Measurements from ENCODE around the gene MYBL2.

DNA sequence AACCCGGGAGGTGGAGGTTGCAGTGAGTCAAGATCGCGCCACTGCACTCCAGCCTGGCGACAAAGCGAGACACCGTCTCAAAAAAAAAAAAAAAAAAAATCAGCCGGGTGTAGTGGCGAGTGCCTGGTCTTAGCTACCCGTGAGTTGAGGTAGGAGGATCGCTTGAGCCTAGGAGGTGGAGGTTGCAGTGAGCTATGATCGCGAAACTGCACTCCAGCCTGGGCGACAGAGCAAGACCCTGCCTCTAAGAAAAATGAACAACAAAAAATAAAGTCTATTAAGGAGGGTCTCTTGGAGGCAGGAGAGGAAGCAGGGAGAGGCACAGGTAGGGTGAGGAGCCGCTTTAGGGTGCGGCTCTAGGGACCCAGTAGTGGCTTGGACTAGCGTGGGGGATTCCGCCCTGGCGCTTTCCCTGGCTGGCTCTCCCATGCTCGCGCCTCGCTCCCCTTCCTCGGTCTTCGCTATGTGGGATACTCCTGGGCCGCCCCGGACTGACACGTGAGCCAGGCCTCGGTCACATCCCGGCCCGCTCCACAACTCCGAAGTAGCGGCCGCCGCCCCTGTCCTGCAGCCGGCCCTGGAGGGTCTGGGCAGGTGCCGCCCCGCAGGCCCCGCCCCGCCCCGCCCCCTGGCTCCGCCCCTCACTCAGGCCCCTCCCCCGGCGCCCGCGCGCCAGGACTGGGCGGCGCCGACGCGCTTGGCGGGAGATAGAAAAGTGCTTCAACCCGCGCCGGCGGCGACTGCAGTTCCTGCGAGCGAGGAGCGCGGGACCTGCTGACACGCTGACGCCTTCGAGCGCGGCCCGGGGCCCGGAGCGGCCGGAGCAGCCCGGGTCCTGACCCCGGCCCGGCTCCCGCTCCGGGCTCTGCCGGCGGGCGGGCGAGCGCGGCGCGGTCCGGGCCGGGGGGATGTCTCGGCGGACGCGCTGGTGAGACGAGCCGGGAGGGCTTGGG lies at the start of gene MYBL2:
- TF ChIP-seq, protein P1, sequence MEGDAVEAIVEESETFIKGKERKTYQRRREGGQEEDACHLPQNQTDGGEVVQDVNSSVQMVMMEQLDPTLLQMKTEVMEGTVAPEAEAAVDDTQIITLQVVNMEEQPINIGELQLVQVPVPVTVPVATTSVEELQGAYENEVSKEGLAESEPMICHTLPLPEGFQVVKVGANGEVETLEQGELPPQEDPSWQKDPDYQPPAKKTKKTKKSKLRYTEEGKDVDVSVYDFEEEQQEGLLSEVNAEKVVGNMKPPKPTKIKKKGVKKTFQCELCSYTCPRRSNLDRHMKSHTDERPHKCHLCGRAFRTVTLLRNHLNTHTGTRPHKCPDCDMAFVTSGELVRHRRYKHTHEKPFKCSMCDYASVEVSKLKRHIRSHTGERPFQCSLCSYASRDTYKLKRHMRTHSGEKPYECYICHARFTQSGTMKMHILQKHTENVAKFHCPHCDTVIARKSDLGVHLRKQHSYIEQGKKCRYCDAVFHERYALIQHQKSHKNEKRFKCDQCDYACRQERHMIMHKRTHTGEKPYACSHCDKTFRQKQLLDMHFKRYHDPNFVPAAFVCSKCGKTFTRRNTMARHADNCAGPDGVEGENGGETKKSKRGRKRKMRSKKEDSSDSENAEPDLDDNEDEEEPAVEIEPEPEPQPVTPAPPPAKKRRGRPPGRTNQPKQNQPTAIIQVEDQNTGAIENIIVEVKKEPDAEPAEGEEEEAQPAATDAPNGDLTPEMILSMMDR (IDR thresholded peaks at IDR 0.05) = no peak
- TF ChIP-seq, protein P2, sequence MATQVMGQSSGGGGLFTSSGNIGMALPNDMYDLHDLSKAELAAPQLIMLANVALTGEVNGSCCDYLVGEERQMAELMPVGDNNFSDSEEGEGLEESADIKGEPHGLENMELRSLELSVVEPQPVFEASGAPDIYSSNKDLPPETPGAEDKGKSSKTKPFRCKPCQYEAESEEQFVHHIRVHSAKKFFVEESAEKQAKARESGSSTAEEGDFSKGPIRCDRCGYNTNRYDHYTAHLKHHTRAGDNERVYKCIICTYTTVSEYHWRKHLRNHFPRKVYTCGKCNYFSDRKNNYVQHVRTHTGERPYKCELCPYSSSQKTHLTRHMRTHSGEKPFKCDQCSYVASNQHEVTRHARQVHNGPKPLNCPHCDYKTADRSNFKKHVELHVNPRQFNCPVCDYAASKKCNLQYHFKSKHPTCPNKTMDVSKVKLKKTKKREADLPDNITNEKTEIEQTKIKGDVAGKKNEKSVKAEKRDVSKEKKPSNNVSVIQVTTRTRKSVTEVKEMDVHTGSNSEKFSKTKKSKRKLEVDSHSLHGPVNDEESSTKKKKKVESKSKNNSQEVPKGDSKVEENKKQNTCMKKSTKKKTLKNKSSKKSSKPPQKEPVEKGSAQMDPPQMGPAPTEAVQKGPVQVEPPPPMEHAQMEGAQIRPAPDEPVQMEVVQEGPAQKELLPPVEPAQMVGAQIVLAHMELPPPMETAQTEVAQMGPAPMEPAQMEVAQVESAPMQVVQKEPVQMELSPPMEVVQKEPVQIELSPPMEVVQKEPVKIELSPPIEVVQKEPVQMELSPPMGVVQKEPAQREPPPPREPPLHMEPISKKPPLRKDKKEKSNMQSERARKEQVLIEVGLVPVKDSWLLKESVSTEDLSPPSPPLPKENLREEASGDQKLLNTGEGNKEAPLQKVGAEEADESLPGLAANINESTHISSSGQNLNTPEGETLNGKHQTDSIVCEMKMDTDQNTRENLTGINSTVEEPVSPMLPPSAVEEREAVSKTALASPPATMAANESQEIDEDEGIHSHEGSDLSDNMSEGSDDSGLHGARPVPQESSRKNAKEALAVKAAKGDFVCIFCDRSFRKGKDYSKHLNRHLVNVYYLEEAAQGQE (IDR thresholded peaks at IDR 0.05; ENCODE audit: insufficient read depth in 1 of 2, low read depth in 2 of 2, low read length in 1 of 2) = no peak
- peak; percentile 69 for TF ChIP-seq POLR2AphosphoS5 (IDR thresholded peaks at IDR 0.05; ENCODE audit: low read depth, low read length)
